NCI-H2196 (cell line): ENCODE measurements around the gene SGSH.
"Not testable (repeated sequence)": the region's sequence is repeated elsewhere in the genome, so short reads cannot be mapped to it uniquely, and the experiment has no call there.

ENCODE experiments used
- DNase-seq: peaks from one replicate; lab custom pipeline; 2025; ENCODE audit not compliant: unreplicated experiment; lab: John Stamatoyannopoulos, UW

SGSH gene

DNA sequence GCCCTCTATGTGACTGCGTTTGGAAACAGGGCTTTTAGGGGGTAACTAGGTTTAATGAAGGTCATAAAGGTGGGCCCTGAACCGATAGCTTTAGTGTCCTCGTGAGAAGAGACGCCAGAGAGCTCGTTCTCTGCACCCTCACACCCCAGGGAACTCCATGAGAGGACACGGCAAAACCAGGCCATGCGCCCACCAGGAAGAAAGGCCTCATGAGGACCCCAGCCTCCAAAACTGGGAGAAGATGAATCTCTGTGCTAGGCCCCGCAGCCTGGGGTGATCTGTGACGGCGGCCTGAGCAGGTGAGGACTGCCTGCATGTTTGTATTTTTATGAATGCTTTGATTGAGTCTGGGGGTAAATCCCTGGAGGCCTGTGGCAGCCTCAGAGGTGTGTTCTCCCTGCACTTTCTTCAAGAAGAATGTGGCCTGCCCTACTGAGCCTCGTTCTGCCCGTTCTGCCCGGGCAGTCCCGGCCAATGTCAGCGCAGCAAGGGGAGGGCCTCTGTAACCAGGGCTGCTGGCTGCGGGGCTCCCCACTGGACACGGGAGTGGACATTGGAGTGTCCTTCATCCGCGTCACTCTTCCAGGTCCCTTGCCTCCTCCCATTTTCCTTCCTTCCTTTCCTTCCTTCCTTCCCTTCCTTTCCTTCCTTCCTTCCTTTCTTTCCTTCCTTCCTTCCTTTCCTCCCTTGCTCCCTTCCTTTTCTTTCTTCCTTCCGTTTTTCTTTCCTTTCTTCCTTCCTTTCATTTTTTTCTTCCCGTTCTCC is 33.7 kb upstream of the SGSH start:
- no peak for DNase-seq

DNA sequence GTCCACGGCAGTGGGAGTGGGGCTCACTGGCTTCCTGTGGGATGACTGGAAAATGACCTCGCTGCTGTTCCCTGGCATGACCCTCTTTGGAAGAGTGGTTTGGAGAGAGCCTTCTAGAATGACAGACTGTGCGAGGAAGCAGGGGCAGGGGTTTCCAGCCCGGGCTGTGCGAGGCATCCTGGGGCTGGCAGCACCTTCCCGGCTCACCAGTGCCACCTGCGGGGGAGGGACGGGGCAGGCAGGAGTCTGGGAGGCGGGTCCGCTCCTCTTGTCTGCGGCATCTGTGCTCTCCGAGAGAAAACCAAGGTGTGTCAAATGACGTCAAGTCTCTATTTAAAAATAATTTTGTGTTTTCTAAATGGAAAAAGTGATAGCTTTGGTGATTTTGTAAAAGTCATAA is 32.7 kb upstream of the SGSH start:
- DNase-seq, result peak; percentile 85

DNA sequence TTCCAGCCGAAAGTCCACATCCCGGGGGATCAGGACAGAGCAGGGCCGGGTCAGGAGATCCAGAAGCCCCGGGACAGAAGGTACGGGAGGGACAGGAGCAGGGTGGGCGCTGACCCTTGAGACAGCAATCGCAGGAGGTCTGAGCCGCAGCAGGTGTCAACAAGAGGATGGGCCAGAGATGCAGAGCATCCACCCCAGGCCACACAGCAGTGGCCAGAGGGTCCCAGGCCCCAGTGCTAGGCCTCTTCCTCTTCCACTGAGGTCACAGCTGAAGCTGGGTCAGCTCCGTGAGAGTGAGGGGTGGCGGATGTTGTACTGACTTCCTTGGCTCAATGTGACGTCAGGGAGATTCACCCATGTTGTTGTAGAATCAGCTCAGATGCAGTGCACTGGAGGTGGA is 31.8 kb upstream of the SGSH start:
- DNase-seq, result no peak

DNA sequence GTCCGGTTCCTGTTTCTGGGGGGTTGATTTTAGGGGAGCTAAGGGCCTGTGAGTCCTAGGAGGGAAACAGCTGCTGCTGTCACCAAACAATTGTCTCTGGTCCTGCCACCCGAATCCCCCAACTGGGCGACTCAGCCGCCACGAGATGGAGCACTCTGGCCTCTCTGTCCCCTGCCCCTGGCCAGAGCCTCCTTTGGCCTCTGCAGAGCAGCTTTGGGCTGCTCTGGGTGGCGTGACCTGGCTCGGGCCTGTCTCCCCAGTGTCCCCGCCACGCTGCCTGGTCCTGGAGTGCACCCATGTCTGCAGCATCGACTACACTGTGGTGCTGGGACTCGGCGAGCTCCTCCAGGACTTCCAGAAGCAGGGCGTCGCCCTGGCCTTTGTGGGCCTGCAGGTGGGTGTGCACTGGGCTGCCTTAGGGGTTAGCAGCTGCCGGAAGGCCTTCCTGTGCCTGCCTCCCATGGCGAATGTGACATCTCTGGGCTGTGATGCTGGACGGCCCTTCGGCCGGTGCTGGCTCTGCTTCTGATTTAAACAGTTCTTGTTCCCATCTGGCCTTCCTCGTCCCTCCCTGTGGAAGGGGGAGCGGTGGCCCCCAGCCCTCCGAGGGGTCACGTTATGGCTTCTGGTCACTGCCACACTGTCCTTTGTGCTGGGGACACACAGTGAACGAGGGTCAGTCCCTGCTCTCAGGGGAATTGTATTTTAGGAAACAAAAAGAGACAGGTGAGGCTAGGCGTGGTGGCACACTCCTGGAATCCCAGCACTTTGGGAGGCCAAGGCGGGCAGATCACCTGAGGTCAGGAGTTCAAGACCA is 29.0 kb upstream of the SGSH start:
- no peak for DNase-seq

DNA sequence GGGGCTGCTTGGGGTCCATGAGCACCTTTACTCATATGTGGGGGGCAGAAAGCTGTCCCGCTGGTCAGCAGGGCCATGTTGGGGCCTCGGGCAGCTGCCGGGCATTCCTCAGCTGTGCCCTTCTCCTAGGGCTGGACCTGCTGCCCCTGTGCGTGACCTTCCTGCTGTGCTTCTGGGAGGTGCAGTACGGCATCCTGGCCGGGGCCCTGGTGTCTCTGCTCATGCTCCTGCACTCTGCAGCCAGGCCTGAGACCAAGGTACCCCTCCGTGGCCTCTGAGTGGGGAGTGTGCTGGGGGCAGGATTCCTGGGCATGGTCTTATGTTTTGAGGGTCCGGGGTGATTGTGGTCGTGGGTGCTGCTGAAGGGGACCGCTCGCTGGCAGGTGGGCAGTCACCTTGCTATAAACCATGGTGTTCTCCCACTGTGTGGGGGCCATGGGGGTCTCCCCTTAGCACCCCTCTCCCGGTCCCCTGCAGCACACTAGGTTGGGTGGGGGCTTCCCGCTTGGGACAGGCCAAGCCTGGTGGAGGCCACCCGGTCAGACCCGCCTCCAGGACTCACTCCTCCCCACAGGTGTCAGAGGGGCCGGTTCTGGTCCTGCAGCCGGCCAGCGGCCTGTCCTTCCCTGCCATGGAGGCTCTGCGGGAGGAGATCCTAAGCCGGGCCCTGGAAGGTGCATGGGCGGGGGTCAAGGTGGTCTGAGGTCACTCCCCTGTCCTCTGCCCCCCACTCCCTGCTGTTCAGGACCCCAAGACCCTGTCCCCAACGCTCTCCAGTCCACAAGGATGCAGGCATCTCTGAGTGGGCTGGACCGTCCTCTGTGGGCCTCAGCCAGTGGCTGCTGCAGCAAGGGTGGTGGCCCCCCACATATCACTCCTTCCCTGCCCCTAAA is 28.1 kb upstream of the SGSH start:
- DNase-seq, result no peak

DNA sequence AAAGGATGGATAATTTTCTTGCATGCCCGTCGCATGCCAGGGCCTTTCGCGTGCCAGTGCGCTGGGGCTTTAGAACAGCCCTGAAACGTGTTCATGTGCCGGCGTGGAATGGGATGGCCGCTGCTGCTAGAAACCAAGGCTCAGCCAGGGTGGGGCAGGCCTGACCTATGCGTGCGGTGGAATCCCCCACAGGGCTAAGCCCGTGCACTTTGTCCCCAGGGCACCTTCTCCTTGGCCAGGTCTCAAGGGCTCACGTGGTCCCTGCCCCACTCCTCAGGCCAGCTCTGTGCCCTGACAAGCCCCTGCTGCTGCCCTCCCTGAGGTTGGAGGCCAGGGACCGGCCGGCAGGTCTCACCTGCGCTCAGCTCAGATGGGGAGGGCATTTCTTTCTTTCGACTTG is 27.4 kb upstream of the SGSH start:
- DNase-seq, result no peak

DNA sequence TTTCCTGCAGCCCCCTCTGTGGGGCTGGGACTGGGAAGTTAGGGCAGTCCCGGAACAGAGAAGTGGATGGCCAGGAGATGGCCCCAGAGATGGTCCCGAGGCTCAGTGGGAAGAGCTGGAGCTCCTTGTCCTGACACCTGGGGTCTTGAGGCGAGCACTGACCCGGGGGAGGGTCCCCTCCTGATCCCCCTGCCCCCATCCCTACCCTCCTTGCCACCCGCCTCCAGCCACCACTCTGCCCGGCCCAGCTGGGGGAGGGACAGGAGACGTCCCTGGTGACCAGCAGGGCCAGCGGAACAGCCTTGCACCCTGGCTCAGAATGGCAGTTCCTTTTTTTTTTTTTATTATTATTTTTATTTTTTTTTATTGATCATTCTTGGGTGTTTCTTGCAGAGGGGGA is 26.6 kb upstream of the SGSH start:
- DNase-seq, result no peak

DNA sequence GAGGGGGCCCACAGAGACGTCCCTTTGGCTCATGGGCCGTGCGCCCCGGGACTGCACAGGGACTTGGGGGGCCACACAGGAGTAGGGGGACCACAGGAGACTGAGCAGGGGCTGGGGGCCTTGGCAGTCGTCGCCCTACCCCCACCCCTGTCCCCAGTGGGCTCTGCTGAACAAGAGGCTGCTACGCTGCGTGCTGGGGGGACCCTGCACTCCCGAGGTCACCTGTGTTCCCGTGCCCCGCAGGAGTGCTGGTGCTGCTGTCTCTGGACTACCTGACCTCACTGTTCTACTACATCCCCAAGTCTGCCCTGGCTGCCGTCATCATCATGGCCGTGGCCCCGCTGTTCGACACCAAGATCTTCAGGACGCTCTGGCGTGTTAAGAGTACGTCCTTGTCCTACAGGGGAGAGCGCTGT is 26.1 kb upstream of the SGSH start:
- no peak for DNase-seq

DNA sequence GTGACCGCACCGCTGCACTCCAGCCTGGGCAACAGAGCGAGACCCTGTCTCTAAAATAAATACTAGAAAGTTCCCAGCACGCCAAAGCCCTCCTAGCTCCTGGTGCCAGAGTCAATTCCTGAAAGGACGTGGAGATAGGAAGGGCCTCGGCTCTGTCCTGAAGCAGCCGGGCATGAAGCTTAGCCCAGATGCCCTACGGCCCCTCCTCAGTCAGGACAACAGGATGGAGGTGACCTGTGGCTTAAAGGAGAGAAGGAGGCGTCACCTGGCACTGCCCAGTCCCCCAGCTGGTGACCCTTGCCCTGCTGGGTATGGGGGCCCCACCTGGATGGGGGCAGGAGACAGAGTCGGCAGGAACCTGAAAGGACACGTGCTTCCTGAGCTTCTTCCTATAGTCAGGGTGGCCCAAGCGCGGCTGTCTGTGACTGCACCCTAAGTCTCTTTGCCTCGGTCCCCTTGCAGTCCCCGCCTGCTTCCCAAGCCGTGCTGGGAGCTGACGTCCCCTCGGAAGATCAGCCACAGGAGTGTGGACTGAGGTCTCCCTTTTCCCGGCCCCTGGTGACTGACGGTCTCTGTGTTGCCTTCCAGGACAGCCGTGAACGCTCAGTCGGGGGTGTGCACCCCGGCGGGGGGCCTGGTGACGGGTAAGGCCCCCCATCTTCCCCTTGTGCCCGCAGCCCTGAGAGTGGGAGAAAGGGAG is 25.6 kb upstream of the SGSH start:
- DNase-seq, result no peak

DNA sequence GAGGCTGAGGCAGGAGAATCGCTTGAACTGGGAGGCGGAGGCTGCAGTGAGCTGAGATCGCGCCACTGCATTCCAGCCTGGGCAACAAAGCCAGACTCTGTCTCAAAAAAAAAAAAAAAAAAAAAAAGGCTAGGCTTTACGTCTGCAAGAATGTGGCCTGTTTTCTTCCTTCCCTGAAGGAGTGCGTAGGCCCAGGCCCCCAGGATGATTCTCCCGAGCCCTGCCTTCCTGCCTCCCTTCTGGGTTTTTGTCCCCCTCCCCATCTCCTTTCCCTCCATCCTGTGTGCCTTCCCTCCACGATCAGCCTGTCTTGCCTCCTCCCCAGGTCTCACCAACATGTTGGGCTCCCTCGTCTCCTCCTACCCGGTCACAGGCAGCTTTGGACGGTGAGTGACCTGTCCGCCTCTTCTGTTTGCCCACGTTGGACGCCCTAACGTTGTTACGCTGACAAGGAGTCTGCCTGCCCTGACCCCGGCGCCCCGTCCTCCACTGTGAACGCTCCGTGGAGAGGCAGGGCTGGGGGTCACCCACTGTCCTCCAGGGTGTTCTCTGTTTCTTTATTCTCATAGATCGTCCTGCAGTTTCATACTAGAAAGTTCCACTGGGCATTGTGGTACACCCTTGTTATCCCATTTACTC is 24.9 kb upstream of the SGSH start:
- no peak for DNase-seq

DNA sequence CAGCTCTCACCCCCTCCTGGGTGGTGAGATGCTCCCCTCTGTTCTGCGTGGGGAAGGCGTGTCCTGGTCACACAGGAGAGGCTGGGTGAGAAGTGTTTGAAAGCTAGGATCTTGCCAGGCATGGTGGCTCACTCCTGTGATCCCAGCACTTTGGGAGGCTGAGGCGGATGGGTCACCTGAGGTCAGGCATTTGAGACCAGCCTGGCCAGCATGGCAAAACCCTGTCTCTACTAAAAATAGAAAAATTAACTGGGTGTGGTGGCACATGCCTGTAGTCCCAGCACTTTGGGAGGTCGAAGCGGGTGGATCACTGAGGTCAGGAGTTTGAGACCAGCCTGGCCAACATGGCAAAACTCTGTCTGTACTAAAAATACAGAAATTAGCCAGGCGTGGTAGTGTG is 24.3 kb upstream of the SGSH start:
- not testable (repeated sequence) for DNase-seq

DNA sequence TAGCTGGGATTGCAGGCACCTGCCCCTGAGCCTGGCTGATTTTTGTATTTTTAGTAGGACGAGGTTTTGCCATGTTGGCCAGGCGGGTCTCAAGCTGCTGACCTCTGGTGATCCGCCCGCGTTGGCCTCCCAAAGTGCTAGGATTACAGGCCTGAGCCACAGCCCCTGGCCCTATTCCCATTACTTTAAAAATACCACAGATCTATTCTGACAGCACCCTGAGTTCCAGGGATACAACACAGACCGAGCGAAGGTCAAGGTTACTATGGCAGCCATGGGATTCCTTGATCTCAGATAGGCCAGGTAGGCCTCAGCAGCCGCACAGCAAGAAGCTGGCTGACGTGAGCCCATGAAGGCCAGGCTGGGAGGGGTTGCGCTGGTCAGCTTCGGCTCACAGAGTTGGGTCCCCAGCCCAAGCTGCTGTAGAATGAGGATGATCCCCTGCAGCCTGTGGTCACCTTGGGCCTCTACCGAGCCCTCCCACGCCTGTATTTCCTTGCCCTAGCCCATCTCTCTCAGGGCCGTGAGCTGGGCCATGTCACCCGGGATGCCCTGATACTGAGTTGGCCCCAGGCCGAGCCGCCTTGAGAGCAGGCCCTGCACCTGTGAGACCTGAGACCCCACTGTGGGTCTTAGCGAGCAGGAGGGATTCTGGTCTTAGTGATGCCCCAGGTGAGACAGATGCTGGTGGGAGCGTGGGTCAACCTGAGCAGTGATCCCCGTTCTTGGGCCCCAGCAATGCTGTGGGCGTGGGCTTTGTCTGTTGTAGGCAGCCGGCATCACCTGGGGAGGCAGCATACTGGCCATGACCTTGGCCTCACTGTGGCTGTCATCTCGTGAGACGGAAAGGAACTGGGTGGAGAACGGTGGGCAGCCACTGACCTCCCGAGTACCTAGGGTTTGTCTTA is 23.6 kb upstream of the SGSH start:
- no peak for DNase-seq

DNA sequence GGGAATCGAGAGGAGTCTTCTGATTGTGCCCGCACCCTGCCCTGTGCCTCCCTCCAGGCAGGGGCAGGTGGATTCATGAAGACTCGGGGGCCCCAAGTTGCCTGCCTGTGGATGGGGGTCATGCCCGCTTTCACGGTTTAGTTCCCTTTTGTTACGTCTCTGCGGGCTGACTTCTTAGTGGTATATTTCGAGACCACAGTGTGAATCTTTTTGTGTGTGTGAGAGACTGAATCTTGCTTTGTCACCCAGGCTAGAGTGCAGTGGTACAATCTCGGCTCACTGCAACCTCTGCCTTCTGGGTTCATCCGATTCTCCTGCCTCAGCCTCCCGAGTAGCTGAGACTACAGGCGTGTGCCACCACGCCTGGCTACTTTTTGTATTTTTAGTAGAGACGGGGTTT is 22.4 kb upstream of the SGSH start:
- no peak for DNase-seq

DNA sequence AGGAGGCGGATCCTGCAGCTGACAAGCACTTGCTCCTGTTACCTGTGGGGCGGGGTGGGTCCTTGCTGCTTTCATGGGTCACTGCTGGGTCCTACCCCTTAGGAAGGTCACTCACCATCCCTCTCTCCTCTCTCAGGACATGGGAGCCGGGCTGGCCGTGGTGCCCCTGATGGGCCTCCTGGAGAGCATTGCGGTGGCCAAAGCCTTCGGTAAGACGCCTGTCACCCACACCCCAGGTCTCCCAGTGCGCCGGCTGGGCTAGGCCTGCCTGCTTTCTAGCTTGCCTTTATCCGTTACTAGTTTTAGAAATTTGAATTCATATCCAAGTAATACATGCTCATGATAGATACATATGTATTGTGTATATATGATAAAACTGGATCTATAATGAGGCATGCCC is 17.3 kb upstream of the SGSH start:
- no peak for DNase-seq

DNA sequence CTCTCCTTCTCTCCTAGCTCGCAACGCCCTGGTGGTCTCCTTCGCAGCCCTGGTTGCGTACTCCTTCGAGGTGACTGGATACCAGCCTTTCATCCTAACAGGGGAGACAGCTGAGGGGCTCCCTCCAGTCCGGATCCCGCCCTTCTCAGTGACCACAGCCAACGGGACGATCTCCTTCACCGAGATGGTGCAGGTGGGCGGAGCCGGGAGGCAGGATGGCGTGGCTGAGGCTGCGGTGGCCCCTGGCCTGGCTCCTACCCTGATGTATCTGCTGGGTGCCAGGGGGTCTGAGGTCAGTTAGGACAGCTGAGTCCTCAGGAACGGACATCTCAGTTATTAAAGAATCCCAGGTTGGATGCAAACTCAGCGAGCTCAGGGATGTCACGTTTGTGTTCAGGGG is 16.8 kb upstream of the SGSH start:
- DNase-seq, result no peak

DNA sequence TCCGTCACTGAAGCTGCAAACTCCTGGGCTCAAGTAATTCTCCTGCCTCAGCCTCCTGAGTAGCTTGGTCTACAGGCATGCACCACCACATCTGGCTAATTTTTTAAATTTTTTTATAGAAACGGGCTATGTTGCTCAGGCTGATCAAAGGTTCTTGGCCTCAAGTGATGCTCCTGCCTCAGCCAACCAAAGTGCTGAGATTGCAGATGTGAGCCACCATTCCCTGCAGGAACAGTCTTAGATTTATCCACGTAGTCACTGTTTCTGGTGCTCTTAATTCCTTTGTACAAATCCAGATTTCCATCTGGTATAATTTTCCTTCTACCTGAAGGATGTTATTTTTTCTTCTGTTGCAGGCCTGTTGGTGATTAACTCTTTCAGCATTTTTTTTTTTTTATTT is 13.1 kb upstream of the SGSH start:
- no peak for DNase-seq

DNA sequence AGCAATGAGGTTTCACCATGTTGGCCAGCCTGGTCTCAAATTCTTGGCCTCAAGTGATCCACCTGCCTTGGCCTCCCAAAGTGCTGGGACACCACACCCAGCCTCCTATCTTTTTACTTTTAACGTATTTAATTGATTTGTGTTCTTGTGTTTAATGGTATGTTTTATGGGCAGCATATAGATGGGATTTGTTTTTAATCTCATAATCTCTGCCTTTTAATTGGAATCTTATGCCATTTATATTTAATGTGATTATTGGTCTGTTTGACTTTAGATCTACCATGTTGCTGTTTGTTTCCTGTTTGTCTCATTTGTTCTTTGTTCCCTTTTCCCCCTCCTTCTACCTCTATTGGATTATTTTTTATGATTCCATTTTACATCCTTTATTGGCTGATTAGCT is 12.3 kb upstream of the SGSH start:
- no peak for DNase-seq

DNA sequence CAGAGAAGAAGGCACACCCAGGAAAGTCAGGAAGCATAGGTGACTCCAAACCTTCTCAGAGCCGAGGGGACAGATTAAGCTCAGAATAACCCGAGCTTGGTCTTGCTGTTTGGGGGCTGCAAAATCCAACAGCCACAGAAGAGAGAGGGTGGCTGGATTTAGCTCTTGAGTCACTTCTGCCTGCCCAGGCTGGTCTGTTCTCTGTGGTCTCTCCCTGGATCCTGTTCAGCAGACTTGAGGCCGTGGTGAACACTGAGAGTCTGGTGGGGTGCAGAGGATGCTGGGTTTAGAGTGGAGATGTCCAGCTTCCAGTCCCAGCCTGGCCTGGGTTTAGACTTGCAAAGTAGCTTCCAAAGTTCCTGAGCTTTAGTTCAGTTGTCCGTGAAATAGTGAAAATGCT is 8.9 kb upstream of the SGSH start:
- no peak for DNase-seq

DNA sequence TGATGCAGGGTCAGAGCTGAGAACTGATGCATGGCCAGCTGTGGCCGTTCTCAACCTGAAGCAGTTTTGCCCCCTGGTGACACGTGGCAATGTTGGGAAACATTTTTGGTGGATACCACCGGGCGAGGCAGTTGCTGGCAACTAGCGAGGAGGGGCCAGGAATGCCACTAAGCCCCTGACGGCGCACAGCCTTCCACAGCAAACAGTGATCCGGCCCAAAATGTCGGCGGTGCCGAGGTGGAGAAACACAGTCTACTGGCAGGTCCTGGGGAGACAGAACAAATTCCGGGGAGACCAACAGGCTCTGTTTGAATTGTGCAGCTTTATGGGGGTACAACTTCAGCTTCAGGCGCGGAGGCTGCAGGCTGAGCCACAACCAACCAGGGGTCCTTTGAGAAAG is 8.3 kb upstream of the SGSH start:
- DNase-seq, result no peak

DNA sequence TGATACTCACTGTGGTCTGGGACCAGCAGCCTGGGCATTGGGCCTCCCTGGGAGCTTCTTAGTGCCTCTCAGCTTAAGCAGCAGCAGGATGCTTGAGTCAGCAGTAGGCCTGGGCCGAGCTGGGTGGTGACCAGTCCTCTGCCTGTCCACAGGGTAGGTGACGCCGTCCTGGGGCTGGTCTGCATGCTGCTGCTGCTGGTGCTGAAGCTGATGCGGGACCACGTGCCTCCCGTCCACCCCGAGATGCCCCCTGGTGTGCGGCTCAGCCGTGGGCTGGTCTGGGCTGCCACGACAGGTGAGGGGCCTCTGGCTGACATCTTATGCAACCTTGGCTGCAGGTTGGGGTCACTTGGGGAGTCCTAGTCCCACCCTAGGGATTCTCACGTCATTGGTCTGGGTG is 7.5 kb upstream of the SGSH start:
- no peak for DNase-seq
